Astrocyte of the spinal cord (primary cell): ENCODE measurements around the gene PTPRN2.

ENCODE experiments used
- DNase-seq: peaks from one replicate; pipeline ENCODE4 v3.0.0; 2011; ENCODE audit warnings: low read depth, low spot score
- H3K4me3 ChIP-seq: 2 replicates; pipeline ENCODE4 v1.5.1; 2011; ENCODE audit warnings: low read depth, mild to moderate bottlenecking, low read length, moderate library complexity
- in situ Hi-C: cut with HindIII; loops from 2 replicates; pipeline ENCODE4 v1.10.0; 2017; ENCODE audit warnings: low sequenced_read_pairs
- TF ChIP-seq, protein P1 (sequence below): IDR thresholded peaks from 2 replicates; pipeline ENCODE4 v1.5.1; 2012; ENCODE audit warnings: low read depth, mild to moderate bottlenecking, low read length, inconsistent platforms

PTPRN2 gene

DNA sequence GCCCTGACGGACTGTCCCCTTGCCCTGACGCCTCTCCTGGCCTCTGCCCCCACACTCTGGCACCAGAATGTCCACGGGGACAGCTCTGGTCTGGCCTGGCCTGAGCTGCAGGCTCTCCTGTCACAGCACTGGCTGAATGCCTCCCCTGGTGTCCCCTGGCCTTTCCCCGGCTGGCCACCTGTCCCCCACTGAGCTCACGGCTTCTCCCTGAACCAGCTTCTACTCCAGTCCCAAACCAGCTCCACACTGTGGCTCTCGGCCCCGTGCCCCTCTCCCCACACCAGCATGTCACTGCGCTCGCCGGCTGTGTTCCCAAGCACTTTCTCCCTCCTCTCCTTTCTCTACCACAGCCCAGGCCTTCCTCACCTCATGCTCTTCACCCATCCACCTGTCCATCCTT lies 864.4 kb downstream of the PTPRN2 start:
- in situ Hi-C loops: no loop called here
- no peak for DNase-seq
- no peak overlapping the region for H3K4me3 ChIP-seq
- TF ChIP-seq, protein P1, sequence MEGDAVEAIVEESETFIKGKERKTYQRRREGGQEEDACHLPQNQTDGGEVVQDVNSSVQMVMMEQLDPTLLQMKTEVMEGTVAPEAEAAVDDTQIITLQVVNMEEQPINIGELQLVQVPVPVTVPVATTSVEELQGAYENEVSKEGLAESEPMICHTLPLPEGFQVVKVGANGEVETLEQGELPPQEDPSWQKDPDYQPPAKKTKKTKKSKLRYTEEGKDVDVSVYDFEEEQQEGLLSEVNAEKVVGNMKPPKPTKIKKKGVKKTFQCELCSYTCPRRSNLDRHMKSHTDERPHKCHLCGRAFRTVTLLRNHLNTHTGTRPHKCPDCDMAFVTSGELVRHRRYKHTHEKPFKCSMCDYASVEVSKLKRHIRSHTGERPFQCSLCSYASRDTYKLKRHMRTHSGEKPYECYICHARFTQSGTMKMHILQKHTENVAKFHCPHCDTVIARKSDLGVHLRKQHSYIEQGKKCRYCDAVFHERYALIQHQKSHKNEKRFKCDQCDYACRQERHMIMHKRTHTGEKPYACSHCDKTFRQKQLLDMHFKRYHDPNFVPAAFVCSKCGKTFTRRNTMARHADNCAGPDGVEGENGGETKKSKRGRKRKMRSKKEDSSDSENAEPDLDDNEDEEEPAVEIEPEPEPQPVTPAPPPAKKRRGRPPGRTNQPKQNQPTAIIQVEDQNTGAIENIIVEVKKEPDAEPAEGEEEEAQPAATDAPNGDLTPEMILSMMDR: no peak

DNA sequence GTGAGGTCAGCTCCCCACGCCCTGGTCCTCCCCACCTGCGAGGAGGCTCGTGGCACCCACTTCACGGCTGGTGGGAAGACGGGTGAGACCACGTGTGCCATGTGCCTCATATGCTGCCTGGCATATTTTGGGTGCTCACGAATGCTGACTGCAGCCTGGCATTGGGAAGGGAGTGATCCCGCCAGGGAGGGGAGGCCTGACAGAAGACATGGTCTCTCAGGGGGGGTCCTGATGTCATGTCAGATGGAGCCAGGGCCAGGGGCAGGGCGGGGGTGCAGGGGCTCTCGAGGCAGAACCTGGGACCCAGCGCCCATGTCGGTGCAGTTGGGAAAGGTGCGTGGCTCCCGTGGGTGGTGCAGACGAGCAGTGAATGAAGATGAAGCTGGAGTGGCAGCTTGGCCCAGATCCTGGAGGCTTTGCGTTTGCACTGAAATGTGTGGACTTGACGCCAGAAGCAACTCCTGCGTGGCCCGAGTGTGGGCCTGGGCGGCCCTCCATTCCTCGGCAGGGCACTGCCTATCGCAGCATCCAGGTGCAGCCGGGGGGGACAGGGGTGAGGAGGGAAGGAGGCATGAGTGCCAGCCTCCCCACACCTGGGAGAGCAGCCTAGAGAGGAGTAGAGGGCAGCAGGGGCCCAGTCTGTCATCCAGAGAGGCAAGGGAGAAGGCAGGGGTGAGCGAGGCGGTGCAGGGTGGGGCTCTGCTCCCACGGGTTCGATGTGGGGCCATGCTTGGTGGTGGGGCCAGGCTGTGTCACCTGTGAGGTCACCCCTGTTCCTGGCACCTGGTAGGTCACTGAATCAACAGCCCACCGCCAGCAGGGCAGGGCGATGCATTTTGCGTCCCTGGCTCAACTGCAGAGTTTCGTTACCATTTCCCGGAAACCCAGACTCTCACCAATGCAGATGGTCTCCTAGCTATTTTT lies 865.2 kb downstream of the PTPRN2 start:
- DNase-seq: no peak
- H3K4me3 ChIP-seq: no peak overlapping the region
- in situ Hi-C loops: no loop called here
- TF ChIP-seq, protein P1: no peak

DNA sequence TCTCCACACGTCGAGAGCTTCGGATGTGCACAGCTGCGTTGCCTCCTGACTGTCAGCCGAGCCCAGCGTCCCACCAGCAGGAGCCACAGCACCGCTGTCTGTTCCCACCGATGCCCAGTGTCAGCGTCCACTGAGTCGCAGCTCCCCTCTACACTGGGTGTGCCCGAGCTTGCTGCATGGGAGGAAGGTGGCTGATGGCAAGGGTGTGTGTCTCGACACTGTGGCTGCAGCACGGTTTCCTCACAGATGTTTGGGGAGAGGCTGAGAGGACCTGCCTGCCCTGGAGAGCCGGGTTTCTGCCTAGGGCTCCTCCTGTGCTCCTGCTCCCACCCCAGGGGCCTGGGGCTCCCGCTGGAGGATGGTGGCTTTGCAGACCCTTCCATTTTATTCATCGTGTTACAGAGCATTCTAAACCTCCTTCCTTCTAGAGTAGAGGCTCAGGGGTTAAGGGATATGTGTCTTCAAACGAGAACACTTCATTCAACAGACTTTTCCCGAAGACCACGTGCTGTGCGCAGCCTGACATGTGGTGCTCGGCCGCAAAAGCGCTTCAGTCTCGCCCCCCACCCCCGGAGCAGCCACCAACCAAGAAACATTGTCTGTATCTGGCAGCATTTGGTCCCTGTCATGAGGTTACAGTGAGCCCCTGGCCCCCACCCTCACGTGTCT lies 866.0 kb downstream of the PTPRN2 start:
- TF ChIP-seq, protein P1: no peak
- no peak overlapping the region for H3K4me3 ChIP-seq
- no peak for DNase-seq
- in situ Hi-C loops: no loop called here

DNA sequence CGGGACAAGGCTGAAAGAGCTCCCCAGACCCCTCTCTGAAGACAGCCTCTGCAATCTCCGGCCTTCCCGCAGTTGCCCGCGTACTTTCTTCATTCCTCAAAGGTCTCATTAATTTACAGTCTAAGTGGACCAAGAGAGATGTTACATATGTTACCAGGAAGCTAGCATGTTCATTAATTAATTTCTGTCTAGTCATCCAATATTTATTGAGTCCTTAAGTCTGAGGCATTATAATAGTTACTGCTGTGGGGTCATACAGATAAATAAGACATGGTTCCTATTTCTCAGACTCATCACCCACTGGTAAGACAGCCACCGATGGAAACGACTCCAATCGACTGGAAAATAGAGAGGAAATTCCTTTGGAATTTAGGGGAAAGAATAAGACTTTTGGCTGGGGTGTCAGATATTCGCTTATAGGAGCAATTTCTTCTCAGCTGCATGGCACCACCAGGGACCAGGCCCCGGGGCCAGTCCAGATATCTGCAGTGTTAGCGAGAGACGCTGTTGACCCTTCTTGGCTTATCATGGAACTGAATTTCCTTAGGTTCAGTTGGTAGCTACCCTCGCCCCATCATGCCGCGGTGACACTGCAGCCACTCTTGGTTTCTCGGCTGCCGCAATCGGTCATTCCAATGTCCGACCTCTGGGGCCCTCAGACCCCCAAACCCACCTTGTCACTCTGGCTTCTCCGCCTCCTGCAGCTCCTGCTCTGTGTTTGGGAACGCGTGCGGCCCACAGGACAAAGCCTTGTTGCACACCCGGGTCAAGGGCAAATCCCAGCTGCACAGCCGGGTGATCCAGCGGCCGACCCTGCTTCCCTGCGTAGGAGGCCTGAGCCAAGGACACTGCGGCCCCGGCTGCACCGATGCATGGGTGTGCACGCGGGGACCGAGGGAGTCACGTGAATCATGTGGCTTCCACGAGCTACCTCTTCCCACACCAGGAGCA lies 867.6 kb downstream of the PTPRN2 start:
- in situ Hi-C loops: no loop called here
- TF ChIP-seq, protein P1: no peak
- no peak for DNase-seq
- H3K4me3 ChIP-seq: no peak overlapping the region

DNA sequence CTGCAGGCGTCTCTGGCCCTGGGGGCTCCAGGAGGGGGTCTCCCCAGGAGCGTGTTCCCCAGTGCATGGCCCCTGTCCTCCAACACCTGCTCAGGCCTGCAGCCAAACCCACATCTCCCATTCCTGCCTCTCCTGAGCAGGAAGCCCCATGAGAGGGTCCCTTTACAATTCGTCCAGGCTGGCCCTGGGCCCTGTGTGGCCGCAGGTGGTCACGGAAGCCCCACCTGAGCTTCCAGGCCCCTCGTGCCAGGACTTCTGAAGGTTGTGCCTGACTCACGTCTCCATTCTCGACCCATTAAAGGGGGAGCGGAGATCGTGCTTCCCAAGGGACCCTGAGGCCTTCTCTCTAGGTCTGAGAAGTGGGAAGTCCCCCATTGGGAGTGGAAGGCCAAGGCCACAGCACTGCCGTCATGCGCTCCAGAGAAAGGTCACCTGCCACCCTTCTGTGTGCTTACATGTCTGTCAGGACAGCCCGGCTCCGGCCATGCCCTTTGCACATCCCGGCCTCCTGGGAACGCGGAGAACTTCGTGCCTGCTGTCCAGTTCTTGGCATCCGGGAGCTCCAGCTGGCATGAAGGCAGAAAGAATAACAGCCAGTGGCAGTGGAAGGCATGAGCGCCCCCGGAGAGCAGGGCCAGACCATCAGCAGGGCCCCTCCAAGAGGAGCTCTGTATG lies 868.5 kb downstream of the PTPRN2 start:
- in situ Hi-C loops: no loop called here
- TF ChIP-seq, protein P1: no peak

More for the DNA sequence above, 868.5 kb downstream of the PTPRN2 start:
- no peak for DNase-seq
- H3K4me3 ChIP-seq: no peak overlapping the region
